Measurements from ENCODE around the gene TRIM26. TPM values are rescaled to one million over a fixed set of nuclear protein-coding genes. Genes with fewer than 3 reads are reported as not detected.
"Not testable (repeated sequence)": the region's sequence is repeated elsewhere in the genome, so short reads cannot be mapped to it uniquely, and the experiment has no call there.

The TRIM26 gene
- total and polyA plus RNA-seq, 2 donors (not counting 3 experiments of a cell fraction or from before 2014, with no cell fraction given) = 30.4 to 34.5 TPM

GRCh38 chr6:30252417-30252816, 39.2 kb upstream of the TRIM26 start:
- POLR2A ChIA-PET; FAIRE-seq; H3K9me1 ChIP-seq (replicated peaks; ENCODE audit: control insufficient read depth, extremely low read depth, insufficient read depth, low read length); intact Hi-C loops (cut with micrococcal nuclease); BruUV-seq (replicated peaks); H3K9me3 ChIP-seq (replicated peaks; ENCODE audit: control insufficient read depth, insufficient read depth, low read length); H4K20me1 ChIP-seq (replicated peaks; ENCODE audit: control insufficient read depth, extremely low read depth, insufficient read depth, low read length); CTCF ChIA-PET; H3K36me3 ChIP-seq (ENCODE audit: control insufficient read depth in 2 of 2, extremely low read depth in 1 of 2, insufficient read depth in 2 of 2, low read length in 2 of 2); dilution Hi-C loops (cut with MboI; ENCODE audit: extremely low pct_ligation_motif_present, low sequenced_read_pairs); DNase-seq (ENCODE audit: low read depth, low spot score); H3K27ac ChIP-seq (ENCODE audit: insufficient read depth, low read depth, low read length); H3K9ac ChIP-seq (replicated peaks; ENCODE audit: extremely low read depth, insufficient read depth, low read length); H3K4me2 ChIP-seq (ENCODE audit: insufficient read depth, low read length); H2AFZ ChIP-seq (ENCODE audit: low read depth, low read length); H3K4me1 ChIP-seq (ENCODE audit: control insufficient read depth, extremely low read depth, insufficient read depth, low read length); H3K4me3 ChIP-seq (replicated peaks in 1 of 3; ENCODE audit: insufficient read depth in 1 of 3, low read depth in 1 of 3, low read length in 3 of 3); H3K79me2 ChIP-seq (ENCODE audit: control insufficient read depth, insufficient read depth, low read length): not testable (repeated sequence)
- peaks cover 6 to 20% of the 10 kb centered on the region in 2 experiments for H3K27me3 ChIP-seq (ENCODE audit: control insufficient read depth in 2 of 2, insufficient read depth in 2 of 2, low read length in 2 of 2)

- H3K9me1 ChIP-seq (replicated peaks; ENCODE audit: control insufficient read depth, extremely low read depth, insufficient read depth, low read length) = no peaks in the 10 kb centered on the region
- FAIRE-seq (no peak), DNase-seq (ENCODE audit: low read depth, low spot score) (no peak)
- H3K9me3 ChIP-seq (replicated peaks; ENCODE audit: control insufficient read depth, insufficient read depth, low read length) = no peaks in the 10 kb centered on the region
- ChIA-PET CTCF (no interaction called here), POLR2A (no interaction called here)
- dilution Hi-C loops (cut with MboI; ENCODE audit: extremely low pct_ligation_motif_present, low sequenced_read_pairs) = no loop called here
- no peak overlapping the region for H2AFZ ChIP-seq (ENCODE audit: low read depth, low read length)
- BruUV-seq (replicated peaks) = no TSS peak
- peaks cover 0 to 8% of the 10 kb centered on the region in 2 experiments for H3K27me3 ChIP-seq (ENCODE audit: control insufficient read depth in 2 of 2, insufficient read depth in 2 of 2, low read length in 2 of 2)
- no peak overlapping the region for H3K4me3 ChIP-seq (replicated peaks in 1 of 3; ENCODE audit: insufficient read depth in 1 of 3, low read depth in 1 of 3, low read length in 3 of 3)
- H3K9ac ChIP-seq (replicated peaks; ENCODE audit: extremely low read depth, insufficient read depth, low read length) = no peak overlapping the region
- no peaks in the 10 kb centered on the region for H3K36me3 ChIP-seq (ENCODE audit: control insufficient read depth in 2 of 2, extremely low read depth in 1 of 2, insufficient read depth in 2 of 2, low read length in 2 of 2)
- no peaks in the 10 kb centered on the region for H3K4me1 ChIP-seq (ENCODE audit: control insufficient read depth, extremely low read depth, insufficient read depth, low read length)
- intact Hi-C loops (cut with micrococcal nuclease) = no loop called here
- no peak overlapping the region for H3K4me2 ChIP-seq (ENCODE audit: insufficient read depth, low read length)
- no peaks in the 10 kb centered on the region for H3K79me2 ChIP-seq (ENCODE audit: control insufficient read depth, insufficient read depth, low read length)
- H3K27ac ChIP-seq (ENCODE audit: insufficient read depth, low read depth, low read length) = no peak overlapping the region
- H4K20me1 ChIP-seq (replicated peaks; ENCODE audit: control insufficient read depth, extremely low read depth, insufficient read depth, low read length) = no peaks in the 10 kb centered on the region
- TF ChIP-seq, protein P1, sequence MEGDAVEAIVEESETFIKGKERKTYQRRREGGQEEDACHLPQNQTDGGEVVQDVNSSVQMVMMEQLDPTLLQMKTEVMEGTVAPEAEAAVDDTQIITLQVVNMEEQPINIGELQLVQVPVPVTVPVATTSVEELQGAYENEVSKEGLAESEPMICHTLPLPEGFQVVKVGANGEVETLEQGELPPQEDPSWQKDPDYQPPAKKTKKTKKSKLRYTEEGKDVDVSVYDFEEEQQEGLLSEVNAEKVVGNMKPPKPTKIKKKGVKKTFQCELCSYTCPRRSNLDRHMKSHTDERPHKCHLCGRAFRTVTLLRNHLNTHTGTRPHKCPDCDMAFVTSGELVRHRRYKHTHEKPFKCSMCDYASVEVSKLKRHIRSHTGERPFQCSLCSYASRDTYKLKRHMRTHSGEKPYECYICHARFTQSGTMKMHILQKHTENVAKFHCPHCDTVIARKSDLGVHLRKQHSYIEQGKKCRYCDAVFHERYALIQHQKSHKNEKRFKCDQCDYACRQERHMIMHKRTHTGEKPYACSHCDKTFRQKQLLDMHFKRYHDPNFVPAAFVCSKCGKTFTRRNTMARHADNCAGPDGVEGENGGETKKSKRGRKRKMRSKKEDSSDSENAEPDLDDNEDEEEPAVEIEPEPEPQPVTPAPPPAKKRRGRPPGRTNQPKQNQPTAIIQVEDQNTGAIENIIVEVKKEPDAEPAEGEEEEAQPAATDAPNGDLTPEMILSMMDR (IDR thresholded peaks at IDR 0.05; ENCODE audit: extremely low read depth in 1 of 2, insufficient read depth in 1 of 2, low read depth in 1 of 2, low read length in 2 of 2) = no peak
- no peak for TF ChIP-seq GATA2 (IDR thresholded peaks at IDR 0.05; ENCODE audit: insufficient read depth, insufficient read length, low read depth, low read length)
- no peak for TF ChIP-seq JUN (IDR thresholded peaks at IDR 0.05; ENCODE audit: borderline replicate concordance, insufficient read depth, insufficient read length, low read depth)
- TF ChIP-seq POLR2AphosphoS5 (IDR thresholded peaks at IDR 0.05; ENCODE audit: insufficient read depth, low read depth, low read length) = no peak
- no peak for TF ChIP-seq MYC (IDR thresholded peaks at IDR 0.05; ENCODE audit: low read depth, low read length)
- TF ChIP-seq FOS (IDR thresholded peaks at IDR 0.05; ENCODE audit: borderline replicate concordance, insufficient read depth, low read length) = no peak
- TF ChIP-seq EZH2 (IDR thresholded peaks at IDR 0.05; ENCODE audit: borderline replicate concordance, low read depth, low read length, severe bottlenecking) = no peak
- no peak for TF ChIP-seq POLR2A (IDR thresholded peaks at IDR 0.05; ENCODE audit: low read depth, low read length)
- no peak for TF ChIP-seq MAX (IDR thresholded peaks at IDR 0.05; ENCODE audit: insufficient read depth, insufficient read length)
These were observed 31.4 kb upstream of the TRIM26 start for GRCh38 chr6:30244560-30244959.
